H1 (cell line): ENCODE results near the gene RTN4RL1. TPM values are rescaled to one million over a fixed set of nuclear protein-coding genes. Genes with fewer than 3 reads are reported as not detected.

Source experiments
- CTCF ChIA-PET: fragments of 300-600 bp; sonication (Branson Sonifier 250); formaldehyde crosslinking; loops from one replicate; lab custom pipeline; 2021; ENCODE audit not compliant: partially characterized antibody; lab: Charles Lee
- POLR2A ChIA-PET: fragments of 300-600 bp; sonication (Branson Sonifier 250); formaldehyde crosslinking; loops from one replicate; lab custom pipeline; 2021; ENCODE audit warnings: inconsistent platforms; ENCODE audit not compliant: partially characterized antibody; lab: Charles Lee
- DNase-seq, 2 experiments: peaks; one replicate each; pipeline versions ENCODE4 v3.0.0 to v3.0.0-alpha.2; 2010 to 2022; ENCODE audit warnings: low spot score in 2 of 2, low read depth in 1 of 2, mixed read lengths in 1 of 2
- FAIRE-seq: peaks from 2 replicates; lab custom pipeline; 2011; peaks lifted over from hg19 to GRCh38; lab: Jason Lieb, UNC
- H2AFZ ChIP-seq: 2 replicates; pipeline ENCODE4 v1.8.1; 2012; ENCODE audit warnings: low read length, inconsistent platforms
- H2AK5ac ChIP-seq: 2 replicates; pipeline ENCODE4 v1.6.1; 2013; ENCODE audit warnings: low read depth, low read length
- H2BK120ac ChIP-seq: replicated peaks from 2 replicates; pipeline ENCODE3; 2013; ENCODE audit warnings: low read depth, low read length, inconsistent platforms
- H2BK12ac ChIP-seq: 2 replicates; pipeline ENCODE4 v1.6.1; 2013; ENCODE audit warnings: low read depth, low read length
- H2BK15ac ChIP-seq: 2 replicates; pipeline ENCODE4 v1.6.1; 2013; ENCODE audit warnings: low read length
- H2BK20ac ChIP-seq: 2 replicates; pipeline ENCODE4 v1.6.1; 2013; ENCODE audit warnings: low read length
- H2BK5ac ChIP-seq: 2 replicates; pipeline ENCODE4 v1.6.1; 2013; ENCODE audit warnings: low read depth, low read length
- H3K14ac ChIP-seq: 2 replicates; pipeline ENCODE4 v1.6.1; 2013; ENCODE audit warnings: inconsistent platforms; ENCODE audit not compliant: insufficient read length
- H3K18ac ChIP-seq: 2 replicates; pipeline ENCODE4 v1.6.1; 2013; ENCODE audit warnings: low read length; ENCODE audit errors: extremely low read depth
- H3K23ac ChIP-seq: 2 replicates; pipeline ENCODE4 v1.6.1; 2013; ENCODE audit warnings: inconsistent platforms; ENCODE audit not compliant: insufficient read length
- H3K23me2 ChIP-seq: 2 replicates; pipeline ENCODE4 v1.6.1; 2013; ENCODE audit warnings: low read depth, low read length
- H3K27ac ChIP-seq: 2 replicates; pipeline ENCODE4 v1.6.1; 2011; ENCODE audit warnings: low read depth, low read length, inconsistent platforms
- H3K27me3 ChIP-seq, 4 experiments: replicated peaks in 1 of 4; 1 replicate in 1 of 4; 2 replicates in 3 of 4; pipeline versions ENCODE4 v1.6.1 to v1.8.1; 2011 to 2013; ENCODE audit warnings: low read length in 3 of 4, mild to moderate bottlenecking in 3 of 4, inconsistent platforms in 2 of 4, mixed read lengths in 2 of 4, moderate library complexity in 1 of 4; ENCODE audit not compliant: control insufficient read depth in 3 of 4, insufficient read depth in 3 of 4; ENCODE audit errors: extremely low read depth in 1 of 4
- H3K36me3 ChIP-seq, 4 experiments: 2 replicates each; pipeline versions ENCODE4 v1.6.1 to v1.8.1; 2011 to 2013; ENCODE audit warnings: mild to moderate bottlenecking in 4 of 4, low read length in 3 of 4, moderate library complexity in 2 of 4, control low read depth in 1 of 4, inconsistent platforms in 1 of 4; ENCODE audit not compliant: insufficient read depth in 4 of 4, control insufficient read depth in 2 of 4
- H3K4ac ChIP-seq: replicated peaks from 2 replicates; pipeline ENCODE3; 2013; ENCODE audit warnings: low read length, low read depth, mixed read lengths, inconsistent platforms; ENCODE audit not compliant: insufficient read length
- H3K4me1 ChIP-seq, 4 experiments: replicated peaks in 1 of 4; 1 replicate in 1 of 4; 2 replicates in 3 of 4; pipeline versions ENCODE4 v1.6.1 to v1.8.1; 2011 to 2013; ENCODE audit warnings: low read length in 3 of 4, inconsistent platforms in 2 of 4, mixed read lengths in 1 of 4; ENCODE audit not compliant: insufficient read depth in 4 of 4, control insufficient read depth in 3 of 4
- H3K4me2 ChIP-seq, 2 experiments: 2 replicates each; pipeline versions ENCODE4 v1.6.1 to v1.8.1; 2011 to 2013; ENCODE audit warnings: low read depth in 2 of 2, low read length in 2 of 2, control low read depth in 1 of 2, inconsistent platforms in 1 of 2, mild to moderate bottlenecking in 1 of 2; ENCODE audit not compliant: insufficient read depth in 1 of 2
- H3K4me3 ChIP-seq, 4 experiments: fragments of 200-600, 300-600 bp in 1 of 4; sonication (generic), shearing (Covaris generic), sonication (Bioruptor Twin) in 1 of 4; 2 replicates each; pipeline versions ENCODE4 v1.5.1 to v1.8.1; 2011 to 2016; ENCODE audit warnings: low read length in 4 of 4, low read depth in 3 of 4, control low read depth in 2 of 4, inconsistent platforms in 2 of 4, mild to moderate bottlenecking in 2 of 4, mixed read lengths in 1 of 4, moderate library complexity in 1 of 4; ENCODE audit not compliant: insufficient read depth in 2 of 4; ENCODE audit errors: extremely low read depth in 1 of 4
- H3K56ac ChIP-seq: replicated peaks from 2 replicates; pipeline ENCODE3; 2013; ENCODE audit warnings: low read depth, mild to moderate bottlenecking, mixed read lengths, low read length, inconsistent platforms; ENCODE audit not compliant: insufficient read length
- H3K79me1 ChIP-seq: 2 replicates; pipeline ENCODE4 v1.6.1; 2013; ENCODE audit warnings: low read depth, low read length, control low read depth
- H3K79me2 ChIP-seq, 2 experiments: 2 replicates each; pipeline versions ENCODE4 v1.6.1 to v1.8.1; 2012 to 2013; ENCODE audit warnings: low read length in 2 of 2, mild to moderate bottlenecking in 2 of 2, inconsistent platforms in 1 of 2; ENCODE audit not compliant: insufficient read depth in 2 of 2, control insufficient read depth in 1 of 2
- H3K9ac ChIP-seq, 4 experiments: replicated peaks in 1 of 4; 1 replicate in 1 of 4; 2 replicates in 3 of 4; pipeline versions ENCODE4 v1.6.1 to v1.8.1; 2011 to 2013; ENCODE audit warnings: low read depth in 3 of 4, low read length in 3 of 4, control low read depth in 2 of 4, mild to moderate bottlenecking in 2 of 4, moderate library complexity in 2 of 4, inconsistent platforms in 1 of 4; ENCODE audit errors: extremely low read depth in 1 of 4
- H3K9me3 ChIP-seq, 2 experiments: 2 replicates each; pipeline versions ENCODE4 v1.6.1 to v1.8.1; 2012 to 2013; ENCODE audit warnings: mild to moderate bottlenecking in 2 of 2, moderate library complexity in 2 of 2, control low read depth in 1 of 2, inconsistent platforms in 1 of 2, low read depth in 1 of 2, low read length in 1 of 2, mixed read lengths in 1 of 2; ENCODE audit not compliant: insufficient read depth in 2 of 2
- H4K20me1 ChIP-seq, 2 experiments: replicated peaks in 1 of 2; 2 replicates each; pipeline versions ENCODE3 to v1.8.1; 2011 to 2013; ENCODE audit warnings: inconsistent platforms in 2 of 2, low read length in 2 of 2, mild to moderate bottlenecking in 1 of 2; ENCODE audit not compliant: insufficient read depth in 2 of 2, control insufficient read depth in 1 of 2
- H4K5ac ChIP-seq: 2 replicates; pipeline ENCODE4 v1.6.1; 2013; ENCODE audit warnings: low read length, low read depth, mixed read lengths, inconsistent platforms; ENCODE audit not compliant: insufficient read length
- H4K8ac ChIP-seq: 2 replicates; pipeline ENCODE4 v1.8.0; 2013; ENCODE audit warnings: mild to moderate bottlenecking, moderate library complexity, low read length, inconsistent platforms; ENCODE audit not compliant: insufficient read depth; ENCODE audit errors: extremely low read depth
- H4K91ac ChIP-seq: replicated peaks from 2 replicates; pipeline ENCODE3; 2013; ENCODE audit warnings: low read length, mixed read lengths, inconsistent platforms; ENCODE audit not compliant: insufficient read length
- BRCA1 ChIP-seq: IDR thresholded peaks from 2 replicates; pipeline ENCODE4 v1.6.1; 2012; ENCODE audit warnings: low read depth, low read length, improper control_type of control experiment
- CBX8 ChIP-seq: fragments of 300-800, 300-1000 bp; sonication (generic); IDR thresholded peaks from 2 replicates; pipeline ENCODE4 v1.7.1; 2016; ENCODE audit warnings: low read depth, low read length, borderline replicate concordance
- CTBP2 ChIP-seq: IDR thresholded peaks from 2 replicates; pipeline ENCODE4 v1.7.0; 2011; ENCODE audit warnings: borderline replicate concordance, mild to moderate bottlenecking, moderate library complexity, mixed read lengths, low read length; ENCODE audit not compliant: insufficient read depth, insufficient read length
- EGR1 ChIP-seq: IDR thresholded peaks from 2 replicates; pipeline ENCODE4 v1.6.1; 2011; ENCODE audit warnings: low read depth, low read length, borderline replicate concordance
- KDM4A ChIP-seq: IDR thresholded peaks from one replicate; pipeline ENCODE4 v1.7.1; 2012; ENCODE audit warnings: low read depth, mild to moderate bottlenecking, moderate library complexity, low read length, inconsistent platforms; ENCODE audit not compliant: severe bottlenecking
- NRF1 ChIP-seq: IDR thresholded peaks from 2 replicates; pipeline ENCODE4 v1.6.1; 2011; ENCODE audit warnings: mild to moderate bottlenecking, low read depth, low read length, improper control_type of control experiment
- PHF8 ChIP-seq: fragments of 200-600 bp; sonication (generic); conservative IDR thresholded peaks from 2 replicates; pipeline ENCODE4 v1.7.1; 2012; ENCODE audit warnings: low read depth, mild to moderate bottlenecking, inconsistent platforms, low read length, moderate library complexity
- POLR2A ChIP-seq, 2 experiments: IDR thresholded peaks; 1 replicate in 1 of 2; 2 replicates in 1 of 2; pipeline ENCODE4 v1.6.1; 2011; ENCODE audit warnings: low read depth in 2 of 2, low read length in 2 of 2, mild to moderate bottlenecking in 2 of 2; ENCODE audit errors: control extremely low read depth in 1 of 2
- RFX5 ChIP-seq: IDR thresholded peaks from 2 replicates; pipeline ENCODE4 v1.6.1; 2011; ENCODE audit warnings: low read depth, low read length, improper control_type of control experiment, borderline replicate concordance
- SP2 ChIP-seq: IDR thresholded peaks from 2 replicates; pipeline ENCODE4 v1.6.1; 2012; ENCODE audit warnings: mild to moderate bottlenecking, low read length, inconsistent platforms
- ZNF274 ChIP-seq: IDR thresholded peaks from 2 replicates; pipeline ENCODE4 v1.7.0; 2012; ENCODE audit warnings: low read length, borderline replicate concordance; ENCODE audit errors: extremely low read depth
- WGBS, 2 experiments: shearing (Covaris generic) in 1 of 2; methylation state at CpG; one replicate each; pipeline versions ENCODE4 v1.1.6 to v1.1.7; 2013 to 2015; ENCODE audit warnings: low lambda C conversion rate in 2 of 2, mixed read lengths in 2 of 2, inconsistent platforms in 1 of 2, low coverage in 1 of 2, missing lambda C conversion rate in 1 of 2; ENCODE audit not compliant: insufficient replicate concordance in 2 of 2, insufficient coverage in 1 of 2, insufficient read length in 1 of 2; ENCODE audit errors: extremely low coverage in 1 of 2, missing lambda C conversion rate in 1 of 2; 5-methylcytosine and 5-hydroxymethylcytosine counted together
- polyA plus RNA-seq, 7 experiments: library from polyadenylated mRNA; depleted of rRNA in 3 of 7; stranded (reverse) in 5 of 7; unstranded in 2 of 7; fragments of >200 nt in 5 of 7; fragments of 200-250 nt in 2 of 7; gene quantifications; 1 replicate in 5 of 7; 2 replicates in 1 of 7; 4 replicates in 1 of 7; pipeline versions ENCODE4 v1.2.1 to v1.2.3, GENCODE V29; 2011 to 2013; ENCODE audit warnings: missing spikeins in 2 of 7, mixed read lengths in 2 of 7
- total RNA-seq: library from RNA; stranded (reverse); fragmentation: NEBNext Ultra II Directional; extraction: Animal tissue kit (Norgen Biotek cat#: 25700); gene quantifications from 2 replicates; pipeline ENCODE4 v1.2.1, GENCODE V29; 2021

Gene RTN4RL1
- total and polyA plus RNA-seq, 2 of the 8 experiments (the other 6 are each of a cell fraction or from before 2014, with no cell fraction given), result 0.09 TPM; not detected in 1

GRCh38 chr17:2041561-2042389, 16.6 kb upstream of the RTN4RL1 start, which contains the start of gene OVCA2:
TSS of gene OVCA2 (plus strand) at chr17:2042022. CDS start at chr17:2042048, 26 bp downstream.
- Histone ChIP-seq H3K56ac (no peak within 1 kb of the TSS), H4K8ac (peak within 1 kb of the TSS; percentile 93; the same call in 1 of the 2 replicates), H3K23me2 (peaks cover 5% of the 10 kb centered on the region; the same call in 1 of the 2 replicates), H3K18ac (no peak within 1 kb of the TSS; the same call in 1 of the 2 replicates), H3K4me3 (peak within 1 kb of the TSS; percentile 58 to 82 (median 71)), H2BK5ac (peak within 1 kb of the TSS; percentile 66), H4K91ac (no peak within 1 kb of the TSS), H3K9me3 (no peaks in the 10 kb centered on the region), H2BK120ac (no peak within 1 kb of the TSS), H2BK15ac (no peak within 1 kb of the TSS; the same call in 1 of the 2 replicates), H3K23ac (no peak within 1 kb of the TSS), H3K4ac (no peak within 1 kb of the TSS), H4K5ac (peak within 1 kb of the TSS; percentile 4), H3K79me2 (no peaks in the 10 kb centered on the region), H2AFZ (peak within 1 kb of the TSS; percentile 43; the same call in 1 of the 2 replicates), H3K4me1 (peaks cover 0 to 6% (median 5%) of the 10 kb centered on the region in 4 experiments; a peak in 4 of 7 replicates), H2BK12ac (0 out of 2 replicates have a peak within 1 kb of the TSS, but pooled peaks have one; percentile 4), H3K27me3 (peaks cover 0 to 2% (median 0%) of the 10 kb centered on the region in 4 experiments; a peak in 1 of 7 replicates), H2BK20ac (no peak within 1 kb of the TSS), H3K27ac (peak within 1 kb of the TSS; percentile 74), H4K20me1 (peaks cover 0 to 3% of the 10 kb centered on the region in 2 experiments), H3K36me3 (peaks cover 0 to 9% (median 2%) of the 10 kb centered on the region in 4 experiments; a peak in 4 of 8 replicates), H3K79me1 (peaks cover 4% of the 10 kb centered on the region), H3K14ac (no peak within 1 kb of the TSS), H2AK5ac (0 out of 2 replicates have a peak within 1 kb of the TSS, but pooled peaks have one; percentile 34), H3K9ac (peak within 1 kb of the TSS in 3 of 4 experiments; percentile 65 to 74 (median 72); a peak in 6 of 7 replicates), H3K4me2 (peak within 1 kb of the TSS; percentile 61 to 91)
- DNase-seq (peak in 1 of 2 experiments; percentile 96), FAIRE-seq (no peak)
- ChIA-PET CTCF (interaction anchor here (0.5 to 3.1 kb wide), 15 partner anchors 9 to 241 kb away, joined by 3 to 17 read pairs (median 4); partner anchors contain the start of gene RTN4RL1), POLR2A (interaction anchor here (0.5 to 1.6 kb wide), 4 partner anchors 12 to 133 kb away, joined by 3 read pairs; no protein-coding TSS in a partner anchor)
- 2% methylated on average over 72 of the region's 93 CpGs; no CpG with 5 or more reads in 1 of the 2 experiments for WGBS, 2 experiments
- TF ChIP-seq EGR1 (peak; percentile 71), POLR2A (IDR thresholded peaks at IDR 0.05; ENCODE audit: control extremely low read depth in 1 of 2, low read depth in 2 of 2, low read length in 2 of 2) (peak in 1 of 2 experiments; percentile 85; a peak in 2 of 3 replicates), RFX5 (no peak), KDM4A (peak; percentile 87), CBX8 (no peak), ZNF274 (no peak), CTBP2 (no peak), PHF8 (peak; percentile 74), BRCA1 (no peak), NRF1 (no peak), SP2 (no peak)
